Measurements from ENCODE around the gene USP48.

The USP48 gene

DNA sequence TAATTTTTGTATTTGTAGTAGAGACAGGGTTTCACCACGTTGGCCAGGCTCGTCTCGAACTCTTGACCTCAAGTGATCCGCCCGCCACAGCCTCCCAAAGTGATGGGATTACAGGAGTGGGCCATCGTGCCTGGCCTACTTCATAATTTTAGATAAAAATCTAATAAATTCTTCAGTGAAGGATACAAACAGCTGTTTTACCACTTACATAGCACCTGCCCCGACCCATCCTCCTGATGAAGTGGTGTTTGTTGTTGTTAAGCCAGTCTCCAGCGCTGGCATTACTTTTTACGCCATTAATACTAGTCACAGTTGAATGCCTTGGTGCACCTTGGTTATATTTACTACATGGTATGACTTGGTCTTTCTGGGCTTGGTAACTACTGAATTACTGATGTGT is 101.5 kb downstream of the USP48 start:
- Histone ChIP-seq H3K4me1 (ENCODE audit: low read length) (no peaks in the 10 kb centered on the region), H3K4me3 (ENCODE audit: low read length) (no peak overlapping the region), H3K9me3 (replicated peaks; ENCODE audit: insufficient read depth, low read length) (no peaks in the 10 kb centered on the region), H3K79me2 (ENCODE audit: low read length) (no peaks in the 10 kb centered on the region), H3K4me2 (ENCODE audit: low read depth, low read length) (no peak overlapping the region), H3K27ac (ENCODE audit: low read length) (no peak overlapping the region), H3K27me3 (replicated peaks; ENCODE audit: insufficient read depth, low read length) (no peaks in the 10 kb centered on the region), H4K20me1 (ENCODE audit: insufficient read depth, low read length) (no peaks in the 10 kb centered on the region), H3K9ac (ENCODE audit: low read length) (no peak overlapping the region), H3K9me2 (replicated peaks; ENCODE audit: insufficient read depth, low read length) (no peaks in the 10 kb centered on the region), H2AFZ (ENCODE audit: low read length) (no peak overlapping the region), H3K36me3 (replicated peaks; ENCODE audit: insufficient read depth, low read length) (peaks cover 6% of the 10 kb centered on the region; the same call in 1 of the 2 replicates), H3F3A (ENCODE audit: insufficient read depth, low read length) (no peaks in the 10 kb centered on the region; the same call in 1 of the 2 replicates)
- no peak for DNase-seq
- TF ChIP-seq EZH2 (optimal IDR thresholded peaks at IDR 0.05; ENCODE audit: low read depth, low read length), result no peak
- TF ChIP-seq EZH2phosphoT487 (IDR thresholded peaks at IDR 0.05; ENCODE audit: low read length), result no peak
- TF ChIP-seq, protein P1, sequence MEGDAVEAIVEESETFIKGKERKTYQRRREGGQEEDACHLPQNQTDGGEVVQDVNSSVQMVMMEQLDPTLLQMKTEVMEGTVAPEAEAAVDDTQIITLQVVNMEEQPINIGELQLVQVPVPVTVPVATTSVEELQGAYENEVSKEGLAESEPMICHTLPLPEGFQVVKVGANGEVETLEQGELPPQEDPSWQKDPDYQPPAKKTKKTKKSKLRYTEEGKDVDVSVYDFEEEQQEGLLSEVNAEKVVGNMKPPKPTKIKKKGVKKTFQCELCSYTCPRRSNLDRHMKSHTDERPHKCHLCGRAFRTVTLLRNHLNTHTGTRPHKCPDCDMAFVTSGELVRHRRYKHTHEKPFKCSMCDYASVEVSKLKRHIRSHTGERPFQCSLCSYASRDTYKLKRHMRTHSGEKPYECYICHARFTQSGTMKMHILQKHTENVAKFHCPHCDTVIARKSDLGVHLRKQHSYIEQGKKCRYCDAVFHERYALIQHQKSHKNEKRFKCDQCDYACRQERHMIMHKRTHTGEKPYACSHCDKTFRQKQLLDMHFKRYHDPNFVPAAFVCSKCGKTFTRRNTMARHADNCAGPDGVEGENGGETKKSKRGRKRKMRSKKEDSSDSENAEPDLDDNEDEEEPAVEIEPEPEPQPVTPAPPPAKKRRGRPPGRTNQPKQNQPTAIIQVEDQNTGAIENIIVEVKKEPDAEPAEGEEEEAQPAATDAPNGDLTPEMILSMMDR (IDR thresholded peaks at IDR 0.05; ENCODE audit: low read length), result no peak

DNA sequence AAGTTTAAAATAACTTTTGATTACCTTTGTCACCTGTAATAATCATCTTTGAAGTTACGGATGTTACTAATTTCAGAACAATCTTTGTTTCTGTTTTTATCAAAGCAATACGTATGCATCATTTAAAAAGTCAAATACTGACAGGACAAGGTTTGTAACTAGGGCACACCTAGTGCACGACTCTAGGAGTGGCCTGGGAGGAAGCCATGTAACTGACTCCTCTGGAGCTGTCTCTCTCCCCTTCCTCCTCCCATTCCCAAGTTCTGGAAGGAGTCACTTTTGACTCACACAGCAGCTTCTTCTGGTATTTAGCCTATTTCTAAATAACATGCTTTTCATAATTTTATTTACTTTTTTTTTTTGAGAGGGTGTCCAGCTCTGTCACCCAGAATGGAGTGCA is 102.0 kb downstream of the USP48 start:
- TF ChIP-seq, protein P1 (IDR thresholded peaks at IDR 0.05; ENCODE audit: low read length), result no peak
- TF ChIP-seq EZH2 (optimal IDR thresholded peaks at IDR 0.05; ENCODE audit: low read depth, low read length), result no peak
- TF ChIP-seq EZH2phosphoT487 (IDR thresholded peaks at IDR 0.05; ENCODE audit: low read length), result no peak
- no peaks in the 10 kb centered on the region for H3K79me2 ChIP-seq (ENCODE audit: low read length)
- peaks cover 6% of the 10 kb centered on the region; the same call in 1 of the 2 replicates for H3K36me3 ChIP-seq (replicated peaks; ENCODE audit: insufficient read depth, low read length)
- no peaks in the 10 kb centered on the region; the same call in 1 of the 2 replicates for H3F3A ChIP-seq (ENCODE audit: insufficient read depth, low read length)
- H3K27me3 ChIP-seq (replicated peaks; ENCODE audit: insufficient read depth, low read length), result no peaks in the 10 kb centered on the region
- H3K9ac ChIP-seq (ENCODE audit: low read length), result no peak overlapping the region
- DNase-seq, result no peak
- no peaks in the 10 kb centered on the region for H3K4me1 ChIP-seq (ENCODE audit: low read length)
- no peaks in the 10 kb centered on the region for H3K9me2 ChIP-seq (replicated peaks; ENCODE audit: insufficient read depth, low read length)
- H4K20me1 ChIP-seq (ENCODE audit: insufficient read depth, low read length), result no peaks in the 10 kb centered on the region
- no peak overlapping the region for H3K4me3 ChIP-seq (ENCODE audit: low read length)
- no peaks in the 10 kb centered on the region for H3K9me3 ChIP-seq (replicated peaks; ENCODE audit: insufficient read depth, low read length)
- H2AFZ ChIP-seq (ENCODE audit: low read length), result no peak overlapping the region
- H3K27ac ChIP-seq (ENCODE audit: low read length), result no peak overlapping the region
- H3K4me2 ChIP-seq (ENCODE audit: low read depth, low read length), result no peak overlapping the region

- no peak for DNase-seq
- Histone ChIP-seq H3K79me2 (ENCODE audit: low read length) (no peaks in the 10 kb centered on the region), H3K9me2 (replicated peaks; ENCODE audit: insufficient read depth, low read length) (no peaks in the 10 kb centered on the region), H3K27me3 (replicated peaks; ENCODE audit: insufficient read depth, low read length) (no peaks in the 10 kb centered on the region), H3K36me3 (replicated peaks; ENCODE audit: insufficient read depth, low read length) (peaks cover 6% of the 10 kb centered on the region; the same call in 1 of the 2 replicates), H3K4me3 (ENCODE audit: low read length) (no peak overlapping the region), H3K9me3 (replicated peaks; ENCODE audit: insufficient read depth, low read length) (no peaks in the 10 kb centered on the region), H4K20me1 (ENCODE audit: insufficient read depth, low read length) (no peaks in the 10 kb centered on the region), H3F3A (ENCODE audit: insufficient read depth, low read length) (no peaks in the 10 kb centered on the region; the same call in 1 of the 2 replicates), H3K4me2 (ENCODE audit: low read depth, low read length) (no peak overlapping the region), H3K4me1 (ENCODE audit: low read length) (no peaks in the 10 kb centered on the region), H2AFZ (ENCODE audit: low read length) (no peak overlapping the region), H3K9ac (ENCODE audit: low read length) (no peak overlapping the region), H3K27ac (ENCODE audit: low read length) (no peak overlapping the region)
- TF ChIP-seq, protein P1 (IDR thresholded peaks at IDR 0.05; ENCODE audit: low read length), result no peak
- TF ChIP-seq EZH2phosphoT487 (IDR thresholded peaks at IDR 0.05; ENCODE audit: low read length), result no peak
- TF ChIP-seq EZH2 (optimal IDR thresholded peaks at IDR 0.05; ENCODE audit: low read depth, low read length), result no peak
Measured at GRCh38 chr1:21680381-21680780, 102.6 kb downstream of the USP48 start.
